IMR-90 (cell line): ENCODE data around the gene NAV2.

Experiments used
- CHD1 ChIP-seq: IDR thresholded peaks from 2 replicates; pipeline ENCODE4 v1.6.1; 2012; ENCODE audit warnings: low read depth, low read length, improper control_type of control experiment
- MAZ ChIP-seq: IDR thresholded peaks from 2 replicates; pipeline ENCODE4 v1.6.1; 2012; ENCODE audit warnings: low read depth, mild to moderate bottlenecking, low read length, improper control_type of control experiment, moderate library complexity, borderline replicate concordance
- POLR2A ChIP-seq: IDR thresholded peaks from 2 replicates; pipeline ENCODE4 v1.6.1; 2012; ENCODE audit warnings: mild to moderate bottlenecking, low read depth, low read length
- RAD21 ChIP-seq: IDR thresholded peaks from 2 replicates; pipeline ENCODE4 v1.6.1; 2012; ENCODE audit warnings: low read length, improper control_type of control experiment
- RCOR1 ChIP-seq: IDR thresholded peaks from 2 replicates; pipeline ENCODE4 v1.6.1; 2012; ENCODE audit warnings: mild to moderate bottlenecking, low read length, improper control_type of control experiment; ENCODE audit not compliant: insufficient replicate concordance
- SMC3 ChIP-seq: fragments of 150-350 bp; IDR thresholded peaks from 2 replicates; pipeline ENCODE4 v1.6.1; 2016; ENCODE audit warnings: low read depth, mild to moderate bottlenecking, antibody characterized with exemption, low read length, moderate library complexity
- TF ChIP-seq, protein P1 (sequence below): conservative IDR thresholded peaks from 2 replicates; pipeline ENCODE4 v1.5.1; 2012; ENCODE audit warnings: mild to moderate bottlenecking, low read depth, low read length, improper control_type of control experiment

DNA sequence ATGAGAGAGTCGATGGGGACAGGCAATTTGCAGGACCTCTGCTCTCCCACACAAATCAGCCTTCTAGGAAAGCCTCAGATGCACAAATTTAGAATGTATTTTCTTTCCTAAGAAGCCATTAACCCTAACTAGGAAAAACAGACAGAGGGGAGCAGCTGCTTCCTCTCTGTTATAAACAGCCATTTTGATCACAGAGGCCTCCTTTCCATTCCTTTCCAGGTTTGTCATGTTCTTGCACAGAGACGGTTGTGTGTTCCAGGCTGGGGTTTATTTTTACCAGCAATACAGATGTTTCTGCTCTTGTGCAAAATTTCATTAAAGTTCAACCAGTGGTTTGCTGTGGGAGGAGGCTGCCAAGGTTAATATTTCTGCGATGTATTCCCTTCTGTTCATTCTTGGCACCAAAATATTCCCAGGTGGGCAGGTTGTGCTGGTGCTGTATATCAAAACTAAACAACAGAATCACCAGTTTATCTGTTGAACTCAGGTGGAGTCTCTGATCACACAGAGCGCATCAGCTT lies 90.2 kb downstream of the NAV2 start:
- TF ChIP-seq MAZ (no peak), POLR2A (no peak), SMC3 (no peak), RAD21 (no peak), RCOR1 (no peak), CHD1 (no peak)
- TF ChIP-seq, protein P1, sequence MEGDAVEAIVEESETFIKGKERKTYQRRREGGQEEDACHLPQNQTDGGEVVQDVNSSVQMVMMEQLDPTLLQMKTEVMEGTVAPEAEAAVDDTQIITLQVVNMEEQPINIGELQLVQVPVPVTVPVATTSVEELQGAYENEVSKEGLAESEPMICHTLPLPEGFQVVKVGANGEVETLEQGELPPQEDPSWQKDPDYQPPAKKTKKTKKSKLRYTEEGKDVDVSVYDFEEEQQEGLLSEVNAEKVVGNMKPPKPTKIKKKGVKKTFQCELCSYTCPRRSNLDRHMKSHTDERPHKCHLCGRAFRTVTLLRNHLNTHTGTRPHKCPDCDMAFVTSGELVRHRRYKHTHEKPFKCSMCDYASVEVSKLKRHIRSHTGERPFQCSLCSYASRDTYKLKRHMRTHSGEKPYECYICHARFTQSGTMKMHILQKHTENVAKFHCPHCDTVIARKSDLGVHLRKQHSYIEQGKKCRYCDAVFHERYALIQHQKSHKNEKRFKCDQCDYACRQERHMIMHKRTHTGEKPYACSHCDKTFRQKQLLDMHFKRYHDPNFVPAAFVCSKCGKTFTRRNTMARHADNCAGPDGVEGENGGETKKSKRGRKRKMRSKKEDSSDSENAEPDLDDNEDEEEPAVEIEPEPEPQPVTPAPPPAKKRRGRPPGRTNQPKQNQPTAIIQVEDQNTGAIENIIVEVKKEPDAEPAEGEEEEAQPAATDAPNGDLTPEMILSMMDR, result no peak
